GM23338 (cell line): ENCODE results near the gene CARD9.

Experiments used
- CTCF ChIP-seq, 2 experiments: fragments of 200-600 bp in 1 of 2; sonication (generic) in 1 of 2; conservative IDR thresholded peaks; 2 replicates each; pipeline versions ENCODE4 v1.5.1 to v1.6.1; 2016 to 2017; ENCODE audit warnings: antibody characterized with exemption in 2 of 2, low read depth in 2 of 2, mild to moderate bottlenecking in 2 of 2, moderate library complexity in 1 of 2
- EZH2 ChIP-seq: fragments of 200-600 bp; sonication (generic); IDR thresholded peaks from one replicate; pipeline ENCODE4 v1.8.0; 2017; ENCODE audit warnings: antibody characterized with exemption, mild to moderate bottlenecking, low read depth; ENCODE audit not compliant: unreplicated experiment
- REST ChIP-seq: IDR thresholded peaks from one replicate; pipeline ENCODE4 v1.6.1; 2018; ENCODE audit warnings: antibody characterized with exemption; ENCODE audit not compliant: unreplicated experiment

GRCh38 chr9:136391737-136392537 is 18.5 kb upstream of the CARD9 start:
- TF ChIP-seq CTCF (conservative IDR thresholded peaks at IDR 0.05; ENCODE audit: low read depth in 2 of 2): no peak
- no peak for TF ChIP-seq EZH2
- no peak for TF ChIP-seq REST
